ENCODE measurements around the gene HPDL. TPM values are rescaled to one million over a fixed set of nuclear protein-coding genes. Genes with fewer than 3 reads are reported as not detected.

Gene HPDL
- total and polyA plus RNA-seq, 10 of the 15 experiments (the other 5 are each of a cell fraction or from before 2014, with no cell fraction given): 1.3 to 75.5 (median 31.8) TPM

DNA sequence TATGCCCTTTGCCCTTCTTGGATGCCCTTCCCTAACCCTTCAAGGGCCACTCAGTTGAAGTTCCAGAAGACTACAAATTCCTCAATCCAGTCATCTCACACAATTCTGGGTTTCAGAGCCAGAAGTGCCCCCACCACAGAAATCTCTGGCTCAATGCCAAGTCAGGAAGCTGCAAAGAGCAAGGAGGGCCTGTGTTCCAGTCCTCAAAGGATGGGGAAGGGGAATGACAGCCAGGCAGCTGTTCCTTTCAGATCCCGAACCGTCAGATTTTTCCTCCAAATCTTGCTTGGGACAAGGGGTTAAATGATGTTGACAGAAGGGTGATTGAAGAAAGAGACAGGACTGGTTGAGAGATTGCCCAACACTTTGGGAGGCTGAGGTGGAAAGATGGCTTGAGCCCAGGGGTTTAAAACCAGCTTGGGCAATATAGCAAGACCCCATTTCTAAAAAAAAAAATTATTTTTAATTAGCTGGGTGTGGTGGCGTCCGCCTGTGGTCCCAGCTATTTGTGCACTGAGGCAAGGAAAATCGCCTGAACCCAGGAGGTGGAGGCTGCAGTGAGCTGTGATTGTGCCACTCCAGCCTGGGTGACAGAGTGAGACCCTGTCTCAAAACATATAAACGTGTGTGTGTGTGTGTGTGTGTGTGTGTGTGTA is 716 bp upstream of the HPDL start:
- RAD21 ChIA-PET (ENCODE audit: unreplicated experiment): interaction anchor here (1.1 to 2.6 kb wide), 4 partner anchors 14 to 165 kb away, joined by 6 to 17 read pairs (median 9); partner anchors contain the start of genes MUTYH, TESK2 and TOE1
- in situ Hi-C loops (cut with MboI) (no loop called here), intact Hi-C loops (cut with micrococcal nuclease; ENCODE audit: unreplicated experiment) (loop anchor here (1.0 kb wide), 1 partner anchor 22 kb away; no protein-coding TSS in a partner anchor)
- no peaks in the 10 kb centered on the region for H4K20me1 ChIP-seq (ENCODE audit: control insufficient read depth, insufficient read depth)
- BruUV-seq (replicated peaks): no TSS peak
- peak overlapping the region; percentile 76 for H2AFZ ChIP-seq (ENCODE audit: control insufficient read depth, low read depth, low read length)
- ATAC-seq: no peak
- peaks cover 0 to 2% of the 10 kb centered on the region in 2 experiments; a peak in 2 of 4 replicates for H3K36me3 ChIP-seq (ENCODE audit: control insufficient read depth in 2 of 2, insufficient read depth in 2 of 2, low read length in 1 of 2)
- peak overlapping the region; percentile 94 for H3K4me2 ChIP-seq (ENCODE audit: control insufficient read depth, insufficient read depth)
- peak overlapping the region; percentile 82 for H3K4me3 ChIP-seq
- POLR2A ChIA-PET: interaction anchor here (1.5 to 5.8 kb wide), 2 partner anchors 13 to 20 kb away, joined by 4 to 45 read pairs; partner anchors contain the start of genes MUTYH and TOE1
- H3K9ac ChIP-seq (ENCODE audit: control insufficient read depth, insufficient read depth, low read length): peak overlapping the region; percentile 81
- peaks cover 22% of the 10 kb centered on the region for H3K79me2 ChIP-seq (ENCODE audit: control insufficient read depth, insufficient read depth, low read length)
- FAIRE-seq: no peak
- H3K27me3 ChIP-seq (replicated peaks in 1 of 2; ENCODE audit: control insufficient read depth in 2 of 2, insufficient read depth in 2 of 2, low read length in 1 of 2): no peaks in the 10 kb centered on the region
- 45% methylated on average over 6 of the region's 6 CpGs for WGBS (ENCODE audit: insufficient coverage, insufficient replicate concordance, low lambda C conversion rate, missing lambda C conversion rate)
- no peaks in the 10 kb centered on the region for H3K9me3 ChIP-seq (replicated peaks; ENCODE audit: control insufficient read depth, insufficient read depth, low read length)
- peak overlapping the region; percentile 80 for H3K27ac ChIP-seq (ENCODE audit: control insufficient read depth, insufficient read depth)
- peak; percentile 55 for TF ChIP-seq SMAD1 (IDR thresholded peaks at IDR 0.05; ENCODE audit: low read depth, partially characterized antibody)
- TF ChIP-seq, protein P1, sequence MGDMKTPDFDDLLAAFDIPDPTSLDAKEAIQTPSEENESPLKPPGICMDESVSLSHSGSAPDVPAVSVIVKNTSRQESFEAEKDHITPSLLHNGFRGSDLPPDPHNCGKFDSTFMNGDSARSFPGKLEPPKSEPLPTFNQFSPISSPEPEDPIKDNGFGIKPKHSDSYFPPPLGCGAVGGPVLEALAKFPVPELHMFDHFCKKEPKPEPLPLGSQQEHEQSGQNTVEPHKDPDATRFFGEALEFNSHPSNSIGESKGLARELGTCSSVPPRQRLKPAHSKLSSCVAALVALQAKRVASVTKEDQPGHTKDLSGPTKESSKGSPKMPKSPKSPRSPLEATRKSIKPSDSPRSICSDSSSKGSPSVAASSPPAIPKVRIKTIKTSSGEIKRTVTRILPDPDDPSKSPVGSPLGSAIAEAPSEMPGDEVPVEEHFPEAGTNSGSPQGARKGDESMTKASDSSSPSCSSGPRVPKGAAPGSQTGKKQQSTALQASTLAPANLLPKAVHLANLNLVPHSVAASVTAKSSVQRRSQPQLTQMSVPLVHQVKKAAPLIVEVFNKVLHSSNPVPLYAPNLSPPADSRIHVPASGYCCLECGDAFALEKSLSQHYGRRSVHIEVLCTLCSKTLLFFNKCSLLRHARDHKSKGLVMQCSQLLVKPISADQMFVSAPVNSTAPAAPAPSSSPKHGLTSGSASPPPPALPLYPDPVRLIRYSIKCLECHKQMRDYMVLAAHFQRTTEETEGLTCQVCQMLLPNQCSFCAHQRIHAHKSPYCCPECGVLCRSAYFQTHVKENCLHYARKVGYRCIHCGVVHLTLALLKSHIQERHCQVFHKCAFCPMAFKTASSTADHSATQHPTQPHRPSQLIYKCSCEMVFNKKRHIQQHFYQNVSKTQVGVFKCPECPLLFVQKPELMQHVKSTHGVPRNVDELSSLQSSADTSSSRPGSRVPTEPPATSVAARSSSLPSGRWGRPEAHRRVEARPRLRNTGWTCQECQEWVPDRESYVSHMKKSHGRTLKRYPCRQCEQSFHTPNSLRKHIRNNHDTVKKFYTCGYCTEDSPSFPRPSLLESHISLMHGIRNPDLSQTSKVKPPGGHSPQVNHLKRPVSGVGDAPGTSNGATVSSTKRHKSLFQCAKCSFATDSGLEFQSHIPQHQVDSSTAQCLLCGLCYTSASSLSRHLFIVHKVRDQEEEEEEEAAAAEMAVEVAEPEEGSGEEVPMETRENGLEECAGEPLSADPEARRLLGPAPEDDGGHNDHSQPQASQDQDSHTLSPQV (IDR thresholded peaks at IDR 0.05): no peak
- TF ChIP-seq, protein P2, sequence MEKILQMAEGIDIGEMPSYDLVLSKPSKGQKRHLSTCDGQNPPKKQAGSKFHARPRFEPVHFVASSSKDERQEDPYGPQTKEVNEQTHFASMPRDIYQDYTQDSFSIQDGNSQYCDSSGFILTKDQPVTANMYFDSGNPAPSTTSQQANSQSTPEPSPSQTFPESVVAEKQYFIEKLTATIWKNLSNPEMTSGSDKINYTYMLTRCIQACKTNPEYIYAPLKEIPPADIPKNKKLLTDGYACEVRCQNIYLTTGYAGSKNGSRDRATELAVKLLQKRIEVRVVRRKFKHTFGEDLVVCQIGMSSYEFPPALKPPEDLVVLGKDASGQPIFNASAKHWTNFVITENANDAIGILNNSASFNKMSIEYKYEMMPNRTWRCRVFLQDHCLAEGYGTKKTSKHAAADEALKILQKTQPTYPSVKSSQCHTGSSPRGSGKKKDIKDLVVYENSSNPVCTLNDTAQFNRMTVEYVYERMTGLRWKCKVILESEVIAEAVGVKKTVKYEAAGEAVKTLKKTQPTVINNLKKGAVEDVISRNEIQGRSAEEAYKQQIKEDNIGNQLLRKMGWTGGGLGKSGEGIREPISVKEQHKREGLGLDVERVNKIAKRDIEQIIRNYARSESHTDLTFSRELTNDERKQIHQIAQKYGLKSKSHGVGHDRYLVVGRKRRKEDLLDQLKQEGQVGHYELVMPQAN (conservative IDR thresholded peaks at IDR 0.05): no peak
- CTCF ChIA-PET: interaction anchor here (0.6 to 5.8 kb wide), 7 partner anchors 11 to 253 kb away, joined by 3 to 42 read pairs (median 5); partner anchors contain the start of genes MUTYH, TESK2 and TOE1
- SMC1A ChIA-PET (ENCODE audit: uncharacterized antibody, unreplicated experiment): interaction anchor here (0.9 to 9.2 kb wide), 6 partner anchors 11 to 167 kb away, joined by 3 to 57 read pairs (median 8); partner anchors contain the start of genes MUTYH and TOE1
- DNase-seq (ENCODE audit: low read depth, low spot score): no peak
- H3K4me1 ChIP-seq (ENCODE audit: control insufficient read depth, insufficient read depth, low read length): peaks cover 22% of the 10 kb centered on the region; the same call in 1 of the 2 replicates
